ENCODE data around the gene SLC15A4.

SLC15A4 gene

GRCh38 chr12:128754275-128754674 is 69.5 kb downstream of the SLC15A4 start:
- no peak for DNase-seq (ENCODE audit: low read depth)

GRCh38 chr12:128753438-128753837 is 70.3 kb downstream of the SLC15A4 start:
- no peak for DNase-seq (ENCODE audit: low read depth)

- DNase-seq (ENCODE audit: low read depth), result no peak
These were observed 71.4 kb downstream of the SLC15A4 start for GRCh38 chr12:128752386-128752785.

- DNase-seq (ENCODE audit: low read depth), result no peak
These were observed 76.3 kb downstream of the SLC15A4 start for GRCh38 chr12:128747441-128747840.

- no peak for DNase-seq (ENCODE audit: low read depth)
These were observed 77.7 kb downstream of the SLC15A4 start for GRCh38 chr12:128745772-128746689.

GRCh38 chr12:128743916-128744315 is 79.8 kb downstream of the SLC15A4 start:
- DNase-seq (ENCODE audit: low read depth), result no peak

All from activated T-cell treated with anti-CD3 and anti-CD28 coated beads for 48 hours (primary cell).